GM21360 (cell line): Measurements from ENCODE around the gene DTX3L.
A peak's percentile ranks its signal among the peaks of the same experiment; 100 is the strongest.
"Not testable (repeated sequence)": the region's sequence is repeated elsewhere in the genome, so short reads cannot be mapped to it uniquely, and the experiment has no call there.

Experiments
- ATAC-seq: cut with Tn5 transposase; IDR thresholded peaks from one replicate; pipeline ENCODE4 v1.9.1; 2021; ENCODE audit warnings: mild to moderate bottlenecking, moderate library complexity; ENCODE audit not compliant: unreplicated experiment

DTX3L gene

DNA sequence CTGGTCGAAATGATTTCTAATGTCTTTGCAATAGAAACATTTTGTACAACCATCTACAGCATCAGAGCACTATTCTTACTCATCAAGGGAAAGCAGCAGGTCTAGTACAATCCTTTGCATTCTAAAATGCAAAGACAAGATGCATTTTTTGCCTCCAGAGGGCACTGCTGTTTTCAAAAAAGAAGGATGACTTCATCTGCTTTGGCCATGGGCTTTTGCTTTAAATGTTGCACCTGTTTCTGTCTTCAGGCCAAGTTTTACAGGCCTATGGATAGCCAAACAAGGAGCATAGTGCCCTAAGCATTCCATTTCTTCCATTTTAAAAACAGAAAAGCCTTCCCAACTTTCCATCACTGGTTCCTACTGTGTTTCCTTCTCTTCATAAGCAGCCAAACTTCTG is 3.5 kb upstream of the DTX3L start:
- no peak for ATAC-seq

GRCh38 chr3:122562923-122563716 is 1.0 kb upstream of the DTX3L start:
- ATAC-seq, result no peak

DNA sequence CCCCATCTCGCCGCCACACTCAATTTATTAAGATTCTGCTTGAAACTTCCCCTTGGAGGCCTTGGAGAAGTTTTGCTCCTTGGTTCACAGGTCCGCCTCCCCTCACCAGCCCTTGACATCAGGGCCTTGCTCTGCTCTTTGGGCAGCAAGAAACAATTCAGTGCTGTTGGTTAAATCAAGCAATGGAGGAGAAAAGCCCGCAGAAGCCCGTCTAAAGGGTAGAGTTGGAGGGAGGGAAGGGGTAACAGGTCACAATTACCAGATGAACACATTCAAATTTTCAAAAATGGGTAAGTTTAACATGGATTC is 467 bp upstream of the DTX3L start:
- ATAC-seq, result no peak

- ATAC-seq, result not testable (repeated sequence)
These were observed 4.0 kb downstream of the DTX3L start for GRCh38 chr3:122568131-122568530.

GRCh38 chr3:122568755-122569154 is 4.6 kb downstream of the DTX3L start:
- no peak for ATAC-seq

- ATAC-seq, result no peak
These were observed 8.8 kb downstream of the DTX3L start for GRCh38 chr3:122572940-122573412.

DNA sequence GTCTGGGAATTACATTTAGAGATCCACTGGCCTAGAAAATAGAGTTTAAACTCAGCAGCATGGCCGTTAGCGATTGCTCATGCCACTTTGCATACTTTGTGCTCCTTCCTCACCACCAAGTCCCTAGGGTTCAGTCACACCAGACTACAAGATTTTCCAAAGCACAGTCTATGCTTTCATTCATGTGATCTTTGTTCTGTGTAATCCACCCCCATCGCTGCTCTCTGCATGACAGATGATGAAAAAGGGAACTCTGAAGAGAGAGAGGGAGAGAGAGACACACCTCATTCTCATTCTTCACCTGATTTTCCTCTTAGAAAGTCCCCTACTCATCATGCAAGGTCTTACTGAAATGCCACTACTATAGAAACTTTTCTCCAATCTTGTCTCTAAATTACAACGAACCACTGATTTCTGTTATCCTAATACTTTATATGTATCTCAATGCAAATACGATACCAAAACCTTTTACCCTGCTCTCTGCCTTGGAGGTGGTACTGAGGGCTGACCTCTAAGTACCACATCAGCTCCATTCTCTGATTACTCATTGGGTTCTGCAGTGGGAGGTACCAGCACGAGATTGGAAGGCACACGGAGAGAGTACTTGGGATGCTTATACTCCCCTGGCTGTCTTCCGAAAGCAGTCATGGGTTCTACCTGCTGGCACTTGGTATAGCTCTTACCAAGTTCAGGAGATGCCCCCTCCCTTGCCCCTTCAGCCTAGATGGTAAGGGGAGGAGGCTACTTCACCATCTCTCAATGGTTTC is 12.2 kb downstream of the DTX3L start:
- ATAC-seq, result peak; percentile 82

DNA sequence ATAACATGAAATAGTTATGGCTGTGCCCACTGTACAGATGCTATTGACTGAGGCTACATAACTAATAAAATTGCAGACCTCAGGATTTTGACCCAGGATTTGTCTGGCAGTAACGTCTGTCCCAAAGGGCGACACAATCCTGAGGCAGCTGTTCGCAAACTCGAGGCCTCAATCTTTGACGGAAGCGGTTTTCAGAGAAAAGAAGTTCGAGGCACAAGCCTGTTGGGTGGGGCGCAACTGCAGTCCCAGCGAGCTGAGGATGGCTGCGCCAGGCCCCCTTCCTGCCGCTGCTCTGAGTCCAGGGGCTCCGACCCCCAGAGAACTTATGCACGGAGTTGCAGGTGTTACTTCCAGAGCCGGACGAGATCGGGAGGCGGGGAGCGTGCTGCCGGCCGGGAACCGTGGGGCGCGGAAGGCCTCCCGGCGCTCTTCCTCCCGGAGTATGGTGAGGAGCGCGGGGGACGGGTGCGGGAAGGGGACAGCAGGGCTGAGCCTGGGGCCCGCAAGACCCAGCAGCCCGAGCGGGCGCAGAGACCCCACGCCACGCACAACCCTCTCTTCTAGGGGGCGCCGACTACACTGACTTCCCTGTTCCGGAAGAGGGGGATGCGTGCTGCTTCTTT is 13.4 kb downstream of the DTX3L start, which contains the start of gene PARP15:
Gene PARP15, plus strand, starts transcription at position 242 of the 623 bp plus-strand sequence. Its CDS starts 18 bp downstream, at position 260.
- ATAC-seq, result no peak

- no peak for ATAC-seq
These were observed 14.1 kb downstream of the DTX3L start for GRCh38 chr3:122578069-122578740.

DNA sequence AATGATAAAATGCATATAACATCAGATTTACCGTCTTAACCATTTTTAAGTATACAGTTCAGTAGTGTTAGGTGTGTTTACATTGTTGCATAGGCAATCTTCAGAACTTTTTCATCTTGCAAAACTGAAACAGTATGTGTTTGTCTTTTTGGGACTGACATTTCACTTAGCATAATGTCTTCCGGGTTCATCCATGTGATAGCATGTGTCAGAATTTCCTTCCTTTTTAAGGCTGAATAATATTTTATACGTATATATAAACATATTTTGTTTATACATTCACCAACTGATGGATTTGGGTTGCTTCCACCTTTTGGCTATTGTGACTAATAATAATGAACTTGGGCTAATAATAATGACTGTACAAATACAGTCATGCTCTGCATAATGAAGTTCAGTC is 16.3 kb downstream of the DTX3L start:
- ATAC-seq, result no peak

DNA sequence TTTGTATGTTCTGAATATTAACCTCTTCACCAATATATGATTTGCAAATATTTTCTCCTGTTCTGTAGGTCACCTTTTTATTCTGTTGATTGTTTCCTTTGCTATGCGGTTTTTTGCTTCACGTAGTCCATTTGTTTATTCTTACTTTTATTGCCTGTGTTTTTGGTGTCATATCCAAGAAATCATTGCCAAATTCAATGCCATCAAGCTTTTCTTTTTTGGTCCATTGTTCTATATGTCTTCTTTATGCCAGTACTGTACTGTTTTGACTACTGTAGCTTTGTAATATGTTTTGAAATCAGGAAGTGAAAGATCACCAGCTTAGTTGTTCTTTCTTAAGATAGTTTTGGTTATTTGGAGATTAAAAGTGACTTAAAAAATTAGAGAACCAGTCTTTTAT is 17.5 kb downstream of the DTX3L start:
- no peak for ATAC-seq

DNA sequence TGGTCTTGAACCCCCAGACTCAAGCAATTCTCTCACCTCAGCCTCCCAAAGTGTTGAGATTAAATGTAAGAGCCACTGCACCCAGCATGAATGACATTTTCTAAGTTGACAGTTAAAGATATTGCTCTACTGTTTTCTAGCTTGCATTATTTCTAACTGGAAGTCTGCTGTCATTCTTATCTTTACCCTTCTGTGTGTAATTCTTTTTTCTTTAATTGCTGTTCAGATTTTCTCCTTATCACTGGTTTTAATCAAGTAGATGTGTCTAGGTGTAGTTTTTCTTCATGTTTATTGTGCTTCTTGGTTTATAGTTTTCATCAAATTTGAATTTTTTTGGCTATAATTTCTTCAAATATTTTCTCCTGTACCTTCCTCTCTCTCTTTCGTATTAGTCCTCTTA is 18.3 kb downstream of the DTX3L start:
- no peak for ATAC-seq

- ATAC-seq, result no peak
These were observed 22.0 kb downstream of the DTX3L start for GRCh38 chr3:122586098-122586497.

GRCh38 chr3:122586773-122587485 is 22.8 kb downstream of the DTX3L start:
- no peak for ATAC-seq

DNA sequence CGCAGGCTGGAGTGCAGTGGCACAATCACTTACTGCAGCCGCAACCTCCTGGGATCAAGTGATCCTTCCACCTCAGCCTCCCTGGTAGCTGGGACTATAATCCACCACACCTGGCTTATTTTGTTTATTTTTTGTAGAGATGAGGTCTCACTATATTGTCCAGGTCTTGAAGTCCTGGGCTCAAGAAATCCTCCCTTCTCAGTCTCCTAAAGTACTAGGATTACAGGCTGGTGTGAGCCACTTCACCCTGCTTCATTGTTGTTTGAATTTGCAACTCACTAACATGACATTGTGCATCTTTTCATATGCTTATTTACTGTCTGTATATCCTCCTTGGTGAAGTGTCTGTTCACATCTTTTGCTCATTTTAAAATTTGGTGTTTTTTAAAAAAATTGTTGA is 23.4 kb downstream of the DTX3L start:
- no peak for ATAC-seq

GRCh38 chr3:122589297-122589696 is 25.2 kb downstream of the DTX3L start:
- peak; percentile 69 for ATAC-seq

DNA sequence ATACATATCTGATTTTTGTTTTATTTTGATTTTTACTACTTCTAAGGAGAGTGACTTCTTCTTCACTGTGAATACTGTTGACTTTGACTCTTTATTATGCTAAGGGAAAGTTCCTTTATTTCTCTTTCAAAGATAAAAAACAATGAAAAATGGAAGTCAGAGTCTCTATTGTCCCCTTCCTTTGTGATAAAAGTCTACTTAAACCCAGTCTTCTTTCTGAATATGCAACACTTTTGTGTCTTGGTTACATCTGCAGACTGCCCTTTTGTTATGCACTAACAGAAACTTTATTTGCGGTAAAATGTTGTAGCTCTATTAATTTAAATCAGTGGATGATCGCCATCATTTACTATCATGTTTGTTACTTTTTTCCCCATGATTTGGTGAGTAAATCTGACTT is 26.5 kb downstream of the DTX3L start:
- no peak for ATAC-seq

- ATAC-seq, result no peak
These were observed 29.9 kb downstream of the DTX3L start for GRCh38 chr3:122594025-122594424.

GRCh38 chr3:122598151-122598550 is 34.0 kb downstream of the DTX3L start:
- ATAC-seq, result no peak

DNA sequence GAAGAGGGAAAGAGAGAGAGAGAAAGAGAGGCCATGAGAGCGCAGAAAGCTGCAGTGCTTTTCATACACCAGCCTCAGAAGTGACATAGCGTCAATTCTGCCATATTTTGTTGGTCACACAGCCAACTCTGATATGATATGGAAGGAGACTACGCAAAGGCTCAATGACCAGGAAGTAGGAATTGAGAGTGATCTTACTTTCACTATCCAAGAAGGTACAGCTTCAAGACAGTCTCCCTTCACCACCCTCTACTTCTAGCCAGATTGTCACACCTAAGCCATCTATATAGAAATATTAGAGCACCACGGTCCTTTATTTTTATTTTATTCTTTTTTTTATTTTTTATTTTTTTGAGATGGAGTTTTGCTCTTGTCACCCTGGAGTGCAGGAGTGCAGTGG is 34.4 kb downstream of the DTX3L start:
- ATAC-seq, result no peak
